Measurements from ENCODE around the gene PPFIA2. TPM values are rescaled to one million over a fixed set of nuclear protein-coding genes. Genes with fewer than 3 reads are reported as not detected.

Gene PPFIA2
- total RNA-seq, 1 donor from 2014 or later, result not detected

DNA sequence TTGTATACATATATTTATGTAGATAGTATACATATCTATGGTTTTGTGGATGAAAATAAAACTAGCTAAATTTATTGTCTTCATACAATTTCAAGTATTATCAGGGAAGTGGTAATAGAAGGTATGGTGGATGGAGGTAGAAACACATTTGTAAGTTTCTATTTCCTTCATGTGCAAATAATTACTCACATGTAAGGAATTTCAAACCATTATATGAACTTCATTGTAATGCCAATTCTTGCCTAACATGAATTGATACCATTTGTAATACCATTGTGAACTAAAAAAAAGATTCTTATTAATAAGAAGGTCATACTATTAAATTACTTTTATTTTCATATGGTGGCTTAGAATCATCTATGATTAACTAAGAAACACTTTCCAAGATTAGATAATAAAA is 20.1 kb upstream of the PPFIA2 start:
- H3K27ac Mint-ChIP-seq, result no peak overlapping the region
- TF ChIP-seq, protein P1, sequence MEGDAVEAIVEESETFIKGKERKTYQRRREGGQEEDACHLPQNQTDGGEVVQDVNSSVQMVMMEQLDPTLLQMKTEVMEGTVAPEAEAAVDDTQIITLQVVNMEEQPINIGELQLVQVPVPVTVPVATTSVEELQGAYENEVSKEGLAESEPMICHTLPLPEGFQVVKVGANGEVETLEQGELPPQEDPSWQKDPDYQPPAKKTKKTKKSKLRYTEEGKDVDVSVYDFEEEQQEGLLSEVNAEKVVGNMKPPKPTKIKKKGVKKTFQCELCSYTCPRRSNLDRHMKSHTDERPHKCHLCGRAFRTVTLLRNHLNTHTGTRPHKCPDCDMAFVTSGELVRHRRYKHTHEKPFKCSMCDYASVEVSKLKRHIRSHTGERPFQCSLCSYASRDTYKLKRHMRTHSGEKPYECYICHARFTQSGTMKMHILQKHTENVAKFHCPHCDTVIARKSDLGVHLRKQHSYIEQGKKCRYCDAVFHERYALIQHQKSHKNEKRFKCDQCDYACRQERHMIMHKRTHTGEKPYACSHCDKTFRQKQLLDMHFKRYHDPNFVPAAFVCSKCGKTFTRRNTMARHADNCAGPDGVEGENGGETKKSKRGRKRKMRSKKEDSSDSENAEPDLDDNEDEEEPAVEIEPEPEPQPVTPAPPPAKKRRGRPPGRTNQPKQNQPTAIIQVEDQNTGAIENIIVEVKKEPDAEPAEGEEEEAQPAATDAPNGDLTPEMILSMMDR (IDR thresholded peaks at IDR 0.05), result no peak
- no peaks in the 10 kb centered on the region for H3K9me3 Mint-ChIP-seq
- no peaks in the 10 kb centered on the region for H3K27me3 Mint-ChIP-seq
- DNase-seq (no peak), ATAC-seq (ENCODE audit: low read depth) (no peak)
- CTCF ChIA-PET, result no interaction called here
- no peak overlapping the region for H3K4me3 Mint-ChIP-seq
- no peaks in the 10 kb centered on the region for H3K4me1 Mint-ChIP-seq
- H3K36me3 Mint-ChIP-seq (ENCODE audit: low read depth), result no peaks in the 10 kb centered on the region
- POLR2A ChIA-PET, result no interaction called here
- intact Hi-C loops (cut with micrococcal nuclease), result no loop called here

GRCh38 chr12:81778719-81779118 is 19.6 kb upstream of the PPFIA2 start:
- ATAC-seq (ENCODE audit: low read depth) (no peak), DNase-seq (no peak)
- no peaks in the 10 kb centered on the region for H3K4me1 Mint-ChIP-seq
- TF ChIP-seq, protein P1 (IDR thresholded peaks at IDR 0.05), result no peak
- CTCF ChIA-PET, result no interaction called here
- intact Hi-C loops (cut with micrococcal nuclease), result no loop called here
- no peak overlapping the region for H3K27ac Mint-ChIP-seq
- POLR2A ChIA-PET, result no interaction called here
- H3K36me3 Mint-ChIP-seq (ENCODE audit: low read depth), result no peaks in the 10 kb centered on the region
- no peak overlapping the region for H3K4me3 Mint-ChIP-seq
- no peaks in the 10 kb centered on the region for H3K9me3 Mint-ChIP-seq
- no peaks in the 10 kb centered on the region for H3K27me3 Mint-ChIP-seq

- POLR2A ChIA-PET, result no interaction called here
- TF ChIP-seq, protein P1 (IDR thresholded peaks at IDR 0.05), result no peak
- ATAC-seq (ENCODE audit: low read depth) (no peak), DNase-seq (no peak)
- Mint-ChIP-seq H3K27me3 (peaks cover 13% of the 10 kb centered on the region), H3K27ac (no peak overlapping the region), H3K9me3 (peaks cover 2% of the 10 kb centered on the region), H3K4me3 (no peak overlapping the region), H3K36me3 (ENCODE audit: low read depth) (no peaks in the 10 kb centered on the region), H3K4me1 (no peaks in the 10 kb centered on the region)
- CTCF ChIA-PET, result no interaction called here
- intact Hi-C loops (cut with micrococcal nuclease), result no loop called here
These were observed 545 bp downstream of the PPFIA2 start for GRCh38 chr12:81758421-81759189.

DNA sequence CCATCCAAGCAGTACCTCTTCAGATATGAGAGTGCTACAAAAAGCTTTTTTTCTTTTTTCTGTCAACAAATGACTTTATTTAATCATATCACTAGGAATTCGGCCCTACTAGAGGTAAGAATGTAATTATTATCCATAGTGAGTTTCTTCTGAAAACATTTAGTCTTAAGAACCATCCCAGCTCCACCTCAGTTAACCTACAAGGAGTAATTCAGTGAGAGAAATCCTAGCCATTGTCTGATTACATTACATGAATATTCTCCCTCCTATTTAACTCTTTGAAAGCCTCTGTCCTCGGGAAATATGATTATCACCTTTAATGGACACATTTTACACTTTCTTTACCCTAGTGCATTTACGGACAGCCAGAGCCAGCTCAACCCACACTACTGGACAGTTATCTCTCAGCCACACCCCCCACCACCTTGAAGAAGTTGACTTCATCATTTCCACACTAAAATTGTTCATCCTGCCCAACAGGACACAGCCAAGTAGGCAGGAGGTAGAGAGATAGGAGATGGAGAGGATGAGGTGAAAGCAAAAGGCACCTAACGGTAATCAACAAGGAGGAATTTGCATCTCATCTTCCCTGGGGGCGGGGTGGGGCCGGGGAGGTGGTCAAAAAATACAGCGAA is 1.3 kb downstream of the PPFIA2 start:
- ChIA-PET CTCF (no interaction called here), POLR2A (no interaction called here)
- Mint-ChIP-seq H3K4me3 (no peak overlapping the region), H3K27ac (no peak overlapping the region), H3K36me3 (ENCODE audit: low read depth) (no peaks in the 10 kb centered on the region), H3K27me3 (peaks cover 13% of the 10 kb centered on the region), H3K9me3 (no peaks in the 10 kb centered on the region), H3K4me1 (no peaks in the 10 kb centered on the region)
- ATAC-seq (ENCODE audit: low read depth) (no peak), DNase-seq (no peak)
- TF ChIP-seq, protein P1 (IDR thresholded peaks at IDR 0.05), result no peak
- intact Hi-C loops (cut with micrococcal nuclease), result no loop called here

DNA sequence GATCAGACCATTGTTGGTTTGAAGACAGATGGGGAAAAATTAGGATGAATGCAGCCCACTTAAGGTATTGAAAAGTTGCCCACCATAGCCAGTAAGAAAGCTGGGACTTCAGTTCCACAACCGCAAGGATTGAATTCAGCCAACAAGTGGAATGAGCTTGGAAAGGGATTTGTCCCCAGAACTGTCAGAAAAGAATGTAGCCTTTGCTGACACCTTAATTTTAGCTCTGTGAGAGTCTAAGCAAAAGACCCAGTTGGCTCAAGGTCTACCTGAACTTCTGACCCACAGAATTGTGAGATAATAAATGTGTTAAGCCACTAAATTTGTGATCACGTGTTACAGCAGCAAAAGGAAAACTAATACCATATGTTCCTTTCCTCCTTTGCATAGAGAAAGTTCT is 29.4 kb downstream of the PPFIA2 start:
- intact Hi-C loops (cut with micrococcal nuclease), result no loop called here
- POLR2A ChIA-PET, result no interaction called here

More for the DNA sequence above, 29.4 kb downstream of the PPFIA2 start:
- TF ChIP-seq, protein P1 (IDR thresholded peaks at IDR 0.05), result no peak
- Mint-ChIP-seq H3K9me3 (no peaks in the 10 kb centered on the region), H3K4me1 (no peaks in the 10 kb centered on the region), H3K4me3 (no peak overlapping the region), H3K36me3 (ENCODE audit: low read depth) (no peaks in the 10 kb centered on the region), H3K27ac (no peak overlapping the region), H3K27me3 (no peaks in the 10 kb centered on the region)
- ATAC-seq (ENCODE audit: low read depth), result no peak
- CTCF ChIA-PET, result no interaction called here
- no peak for DNase-seq

All from activated B cell treated with CpG ODN at 0.5 μM for 24 hours (primary cell).